Measurements from ENCODE around the gene CBFA2T3. TPM values are rescaled to one million over a fixed set of nuclear protein-coding genes. Genes with fewer than 3 reads are reported as not detected.

The CBFA2T3 gene
- total RNA-seq, 4 donors from 2014 or later: 3.5 to 35.5 (median 6.8) TPM

- peak; percentile 75 to 85 (median 77) for DNase-seq
- Histone ChIP-seq H3K9me3 (no peaks in the 10 kb centered on the region), H3K4me1 (peaks cover 0 to 54% (median 36%) of the 10 kb centered on the region in 4 donors), H3K27me3 (peaks cover 0 to 6% of the 10 kb centered on the region in 2 donors), H3K36me3 (no peaks in the 10 kb centered on the region), H3K27ac (peak overlapping the region; percentile 55 to 84 (median 73)), H3K4me3 (peak overlapping the region in 2 of 4 donors; percentile 7 to 31)
- TF ChIP-seq POLR2A (IDR thresholded peaks at IDR 0.05): no peak
- TF ChIP-seq CTCF (IDR thresholded peaks at IDR 0.05): peak in 4 of 6 experiments; percentile 26 to 34 (median 30)
Observed at GRCh38 chr16:88936008-88936555, 40.9 kb downstream of the CBFA2T3 start.

DNA sequence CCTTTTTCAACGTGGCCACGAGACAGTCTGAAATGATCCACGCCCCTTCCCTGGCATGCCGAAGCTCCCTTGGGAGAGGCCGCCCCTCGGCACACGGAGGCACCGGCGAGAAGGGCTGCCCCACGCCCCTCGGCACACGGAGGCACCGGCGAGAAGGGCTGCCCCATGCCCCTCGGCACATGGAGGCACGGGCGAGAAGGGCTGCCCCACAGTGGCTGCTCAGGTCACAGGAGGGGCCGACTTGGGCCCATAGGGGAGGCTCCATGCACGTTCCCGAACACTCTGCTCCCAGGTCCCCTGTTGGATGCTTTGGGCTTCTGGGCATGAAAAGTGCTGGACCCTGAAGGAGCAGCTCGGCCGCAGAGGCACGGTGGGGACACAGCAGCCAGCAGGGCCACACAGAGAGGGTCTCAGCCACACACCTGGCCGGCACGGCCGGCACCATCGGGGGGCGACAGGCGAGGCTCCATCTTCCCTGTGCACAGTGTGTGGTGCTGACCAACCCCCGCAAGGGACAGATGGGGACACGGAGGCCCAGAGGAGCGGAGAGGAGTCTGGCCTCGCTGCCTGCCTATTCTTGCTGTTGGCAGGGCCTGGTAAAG, 42.8 kb downstream of the CBFA2T3 start:
- Histone ChIP-seq H3K9me3 (no peaks in the 10 kb centered on the region), H3K27ac (no peak overlapping the region), H3K36me3 (no peaks in the 10 kb centered on the region), H3K27me3 (no peaks in the 10 kb centered on the region), H3K4me1 (peaks cover 0 to 36% (median 28%) of the 10 kb centered on the region in 4 donors), H3K4me3 (no peak overlapping the region)
- TF ChIP-seq POLR2A (IDR thresholded peaks at IDR 0.05) (no peak), CTCF (IDR thresholded peaks at IDR 0.05) (no peak)
- DNase-seq: no peak

DNA sequence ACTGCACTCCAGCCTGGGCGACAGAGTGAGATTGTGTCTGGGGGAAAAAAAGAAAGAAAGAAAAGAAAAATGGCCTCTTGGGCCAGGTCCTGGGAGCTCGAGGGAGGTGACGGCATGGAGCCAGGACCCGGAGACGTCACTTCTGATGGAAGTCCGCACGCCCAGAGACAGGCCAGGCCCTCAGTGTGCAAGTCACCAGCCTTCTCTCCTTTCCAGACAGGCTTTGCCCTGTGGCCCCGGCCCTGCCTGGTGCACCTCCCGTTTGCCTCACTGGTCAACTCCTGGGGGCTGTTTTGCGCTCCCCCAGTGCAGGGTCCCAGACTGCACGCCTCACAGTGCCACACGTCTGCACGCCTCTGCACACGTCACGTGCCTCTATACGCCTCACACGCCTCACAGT, 44.1 kb downstream of the CBFA2T3 start:
- DNase-seq: no peak
- H3K9me3 ChIP-seq: no peaks in the 10 kb centered on the region

GRCh38 chr16:88931936-88932335, 45.1 kb downstream of the CBFA2T3 start:
- H3K36me3 ChIP-seq: no peaks in the 10 kb centered on the region
- H3K9me3 ChIP-seq: no peaks in the 10 kb centered on the region
- H3K4me3 ChIP-seq: no peak overlapping the region
- no peaks in the 10 kb centered on the region for H3K27me3 ChIP-seq
- H3K4me1 ChIP-seq: peaks cover 0 to 15% (median 12%) of the 10 kb centered on the region in 4 donors
- H3K27ac ChIP-seq: no peak overlapping the region
- TF ChIP-seq POLR2A (IDR thresholded peaks at IDR 0.05) (no peak), CTCF (IDR thresholded peaks at IDR 0.05) (no peak)
- DNase-seq: no peak

More for the DNA sequence above, 44.1 kb downstream of the CBFA2T3 start:
- no peak overlapping the region for H3K27ac ChIP-seq
- no peaks in the 10 kb centered on the region for H3K27me3 ChIP-seq
- peaks cover 0 to 25% (median 20%) of the 10 kb centered on the region in 4 donors for H3K4me1 ChIP-seq
- TF ChIP-seq POLR2A (IDR thresholded peaks at IDR 0.05) (no peak), CTCF (IDR thresholded peaks at IDR 0.05) (no peak)
- no peaks in the 10 kb centered on the region for H3K36me3 ChIP-seq
- no peak overlapping the region for H3K4me3 ChIP-seq

- H3K27me3 ChIP-seq: no peaks in the 10 kb centered on the region
- H3K9me3 ChIP-seq: no peaks in the 10 kb centered on the region
- no peaks in the 10 kb centered on the region for H3K36me3 ChIP-seq
- peaks cover 0 to 13% (median 10%) of the 10 kb centered on the region in 4 donors for H3K4me1 ChIP-seq
- H3K27ac ChIP-seq: no peak overlapping the region
- DNase-seq: no peak
- TF ChIP-seq CTCF (IDR thresholded peaks at IDR 0.05) (no peak), POLR2A (IDR thresholded peaks at IDR 0.05) (no peak)
- no peak overlapping the region for H3K4me3 ChIP-seq
Observed at GRCh38 chr16:88931373-88931900, 45.6 kb downstream of the CBFA2T3 start.
